Right atrium auricular region (tissue), 2 donors: ENCODE data around the gene FAM237B. TPM values are rescaled to one million over a fixed set of nuclear protein-coding genes. Genes with fewer than 3 reads are reported as not detected.

ENCODE experiments used
- DNase-seq: peaks from one replicate; pipeline ENCODE4 v3.0.0-alpha.2; 2019; ENCODE audit warnings: low spot score
- H3K27ac ChIP-seq, 2 donors: fragments of 200-600 bp; sonication (generic); 1 replicate in 1 of 2; 2 replicates in 1 of 2; pipeline ENCODE4 v1.5.1; 2016 to 2019
- H3K27me3 ChIP-seq, 2 donors: fragments of 200-600 bp; sonication (generic); one replicate each; pipeline versions ENCODE4 v1.5.1 to v1.6.0; 2017 to 2019
- H3K36me3 ChIP-seq: fragments of 200-600 bp; sonication (generic); one replicate; pipeline ENCODE4 v1.5.1; 2016
- H3K4me1 ChIP-seq, 2 donors: fragments of 200-600 bp; sonication (generic); one replicate each; pipeline versions ENCODE4 v1.5.1 to v1.6.0; 2017 to 2019
- H3K4me3 ChIP-seq, 2 donors: fragments of 200-600 bp; sonication (generic); 1 replicate in 1 of 2; 2 replicates in 1 of 2; pipeline ENCODE4 v1.5.1; 2017 to 2019; ENCODE audit warnings: mild to moderate bottlenecking in 1 of 2, moderate library complexity in 1 of 2
- H3K9me3 ChIP-seq, 2 donors: fragments of 200-600 bp; sonication (generic); one replicate each; pipeline ENCODE4 v1.5.1; 2019
- CTCF ChIP-seq, 2 donors: fragments of 200-600 bp; sonication (generic); IDR thresholded peaks; one replicate each; pipeline ENCODE4 v1.5.1; 2019; ENCODE audit warnings: antibody characterized with exemption in 2 of 2
- total RNA-seq, 2 donors: library from RNA; depleted of rRNA; stranded (reverse); fragments of >200 nt; gene quantifications; one replicate each; pipeline ENCODE4 v1.1.0, GENCODE V29; 2016

FAM237B gene
- total RNA-seq, 2 donors from 2014 or later = not detected

GRCh38 chr7:90269163-90269562, 51.9 kb downstream of the FAM237B start:
- H3K4me1 ChIP-seq = no peaks in the 10 kb centered on the region
- TF ChIP-seq CTCF (IDR thresholded peaks at IDR 0.05) = no peak
- H3K4me3 ChIP-seq = no peak overlapping the region
- H3K27me3 ChIP-seq = no peaks in the 10 kb centered on the region
- no peak for DNase-seq
- no peaks in the 10 kb centered on the region for H3K36me3 ChIP-seq
- no peak overlapping the region for H3K27ac ChIP-seq
- no peaks in the 10 kb centered on the region for H3K9me3 ChIP-seq

GRCh38 chr7:90267263-90267858, 53.7 kb downstream of the FAM237B start:
- peak overlapping the region in 1 of 2 donors; percentile 44 for H3K27ac ChIP-seq
- no peak overlapping the region for H3K4me3 ChIP-seq
- H3K36me3 ChIP-seq = no peaks in the 10 kb centered on the region
- no peaks in the 10 kb centered on the region for H3K4me1 ChIP-seq
- no peak for TF ChIP-seq CTCF (IDR thresholded peaks at IDR 0.05)
- DNase-seq = no peak
- H3K9me3 ChIP-seq = no peaks in the 10 kb centered on the region
- no peaks in the 10 kb centered on the region for H3K27me3 ChIP-seq

- Histone ChIP-seq H3K36me3 (no peaks in the 10 kb centered on the region), H3K27ac (peak overlapping the region in 1 of 2 donors; percentile 49), H3K27me3 (no peaks in the 10 kb centered on the region), H3K4me3 (no peak overlapping the region), H3K9me3 (no peaks in the 10 kb centered on the region), H3K4me1 (no peaks in the 10 kb centered on the region)
- TF ChIP-seq CTCF (IDR thresholded peaks at IDR 0.05) = no peak
- no peak for DNase-seq
Observed at GRCh38 chr7:90266808-90267207, 54.3 kb downstream of the FAM237B start.

Other genes with a start within 250 kb of the FAM237B start
- 1 to 10 TPM; 1.8 to 8.7 TPM for gene STEAP1, start 166.8 kb downstream of the FAM237B start, total RNA-seq
- 10 to 100 TPM; 22.2 to 26.7 TPM for gene STEAP2, start 109.6 kb downstream of the FAM237B start, total RNA-seq
- 1 to 10 TPM; 1.2 to 3.7 TPM for gene CFAP69, start 76.1 kb downstream of the FAM237B start, total RNA-seq
- 1 to 10 TPM; 7.1 to 7.5 TPM for gene GTPBP10, start 25.4 kb upstream of the FAM237B start, total RNA-seq
- 10 to 100 TPM; 28.8 to 34.0 TPM for gene CLDN12, start 82.2 kb upstream of the FAM237B start, total RNA-seq
- gene PTTG1IP2, start 148.3 kb upstream of the FAM237B start, total RNA-seq = not detected